ENCODE measurements around the gene PRR23E.

Gene PRR23E

DNA sequence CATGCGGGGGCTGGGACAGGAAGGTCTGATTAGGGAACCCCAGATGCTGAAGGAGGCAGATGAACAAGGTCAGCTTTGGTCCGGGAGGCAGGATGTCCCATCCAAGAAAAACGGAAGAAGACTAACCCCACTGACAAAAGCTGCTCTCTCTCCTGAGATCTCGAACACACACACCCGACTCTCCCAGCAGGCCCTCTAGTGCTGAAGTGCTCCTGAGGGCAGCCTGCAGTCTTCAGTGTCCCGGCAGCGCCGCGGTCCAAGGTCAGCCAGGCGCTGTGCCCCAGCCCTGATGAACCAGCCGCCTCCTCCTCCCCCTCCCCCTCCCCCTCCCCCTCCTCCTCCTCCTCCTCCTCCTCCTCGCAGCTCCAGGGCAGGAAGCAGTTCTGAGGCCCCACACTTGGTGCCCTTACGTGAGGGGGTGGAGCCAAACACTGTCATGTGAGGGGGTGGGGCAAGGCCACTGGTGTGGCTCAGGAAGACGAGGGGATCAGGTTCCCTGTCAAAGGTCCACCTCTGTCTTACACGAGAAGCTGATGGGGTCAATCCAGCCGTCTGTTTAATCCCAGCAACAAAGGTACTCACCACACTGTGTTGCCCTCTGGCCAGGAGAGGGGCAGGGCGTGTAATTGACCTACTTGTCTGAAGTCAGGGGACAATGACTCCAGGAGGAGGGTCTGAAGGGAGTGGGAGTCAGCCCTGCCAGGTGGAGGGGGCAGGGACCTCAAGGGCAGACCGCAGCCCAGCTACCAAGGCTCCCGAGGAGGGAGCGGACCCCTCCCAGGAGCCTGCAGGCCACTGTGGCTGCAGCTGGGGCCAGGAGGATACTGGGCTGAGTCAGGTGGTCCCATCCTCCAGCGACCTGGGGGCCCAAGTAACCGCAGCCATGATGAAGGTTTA lies 34.3 kb downstream of the PRR23E start:
- H3K27ac Mint-ChIP-seq: peak overlapping the region; percentile 71
- H3K27me3 Mint-ChIP-seq: peaks cover 1% of the 10 kb centered on the region
- H3K4me1 Mint-ChIP-seq (ENCODE audit: low read depth): peaks cover 56% of the 10 kb centered on the region
- peaks cover 19% of the 10 kb centered on the region for H3K9me3 Mint-ChIP-seq
- H3K36me3 Mint-ChIP-seq (ENCODE audit: low read depth): no peaks in the 10 kb centered on the region
- H3K4me3 Mint-ChIP-seq: peak overlapping the region; percentile 68
- intact Hi-C loops (cut with micrococcal nuclease): no loop called here

GRCh38 chr3:127228866-127229265 lies 35.9 kb downstream of the PRR23E start:
- H3K27me3 Mint-ChIP-seq: no peaks in the 10 kb centered on the region
- H3K4me1 Mint-ChIP-seq (ENCODE audit: low read depth): peaks cover 47% of the 10 kb centered on the region
- H3K4me3 Mint-ChIP-seq: no peak overlapping the region
- H3K27ac Mint-ChIP-seq: no peak overlapping the region
- intact Hi-C loops (cut with micrococcal nuclease): no loop called here
- H3K36me3 Mint-ChIP-seq (ENCODE audit: low read depth): no peaks in the 10 kb centered on the region
- peaks cover 19% of the 10 kb centered on the region for H3K9me3 Mint-ChIP-seq

- H3K4me1 Mint-ChIP-seq (ENCODE audit: low read depth): peaks cover 10% of the 10 kb centered on the region
- no peak overlapping the region for H3K27ac Mint-ChIP-seq
- intact Hi-C loops (cut with micrococcal nuclease): no loop called here
- H3K36me3 Mint-ChIP-seq (ENCODE audit: low read depth): no peaks in the 10 kb centered on the region
- peaks cover 10% of the 10 kb centered on the region for H3K9me3 Mint-ChIP-seq
- no peak overlapping the region for H3K4me3 Mint-ChIP-seq
- H3K27me3 Mint-ChIP-seq: no peaks in the 10 kb centered on the region
Measured at GRCh38 chr3:127233371-127233770, 40.4 kb downstream of the PRR23E start.

- Mint-ChIP-seq H3K27me3 (peaks cover 2% of the 10 kb centered on the region), H3K36me3 (ENCODE audit: low read depth) (no peaks in the 10 kb centered on the region), H3K4me3 (no peak overlapping the region), H3K4me1 (ENCODE audit: low read depth) (peaks cover 6% of the 10 kb centered on the region), H3K9me3 (peaks cover 10% of the 10 kb centered on the region), H3K27ac (no peak overlapping the region)
- intact Hi-C loops (cut with micrococcal nuclease): no loop called here
Measured at GRCh38 chr3:127234778-127235177, 41.8 kb downstream of the PRR23E start.

GRCh38 chr3:127235706-127236105 lies 42.8 kb downstream of the PRR23E start:
- no peak overlapping the region for H3K27ac Mint-ChIP-seq

DNA sequence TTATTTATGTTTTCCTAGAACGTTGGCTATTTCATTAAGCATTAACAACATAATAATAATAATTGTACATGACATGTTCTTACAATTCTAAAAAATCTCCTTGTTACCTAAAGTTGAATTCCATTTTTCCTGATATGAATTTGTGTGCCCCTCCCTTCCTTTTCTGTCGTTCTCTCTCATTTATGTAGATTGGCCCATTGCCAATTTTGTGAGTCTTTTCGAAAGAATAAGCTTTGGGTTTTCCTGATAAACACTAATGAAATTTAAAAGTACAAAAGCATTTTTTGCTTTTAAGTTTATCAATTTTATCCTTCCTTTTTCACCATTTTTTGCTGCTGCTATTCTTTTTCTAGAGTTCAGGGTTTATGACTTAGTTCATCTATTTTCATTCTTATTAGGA lies 44.9 kb downstream of the PRR23E start:
- intact Hi-C loops (cut with micrococcal nuclease): no loop called here
- no peak overlapping the region for H3K27ac Mint-ChIP-seq

More at GRCh38 chr3:127235706-127236105, 42.8 kb downstream of the PRR23E start:
- no peaks in the 10 kb centered on the region for H3K36me3 Mint-ChIP-seq (ENCODE audit: low read depth)
- peaks cover 8% of the 10 kb centered on the region for H3K9me3 Mint-ChIP-seq
- H3K27me3 Mint-ChIP-seq: peaks cover 2% of the 10 kb centered on the region
- intact Hi-C loops (cut with micrococcal nuclease): no loop called here
- H3K4me1 Mint-ChIP-seq (ENCODE audit: low read depth): no peaks in the 10 kb centered on the region
- H3K4me3 Mint-ChIP-seq: no peak overlapping the region

GRCh38 chr3:127238602-127239001 lies 45.7 kb downstream of the PRR23E start:
- no peaks in the 10 kb centered on the region for H3K36me3 Mint-ChIP-seq (ENCODE audit: low read depth)
- no peaks in the 10 kb centered on the region for H3K4me1 Mint-ChIP-seq (ENCODE audit: low read depth)
- H3K4me3 Mint-ChIP-seq: no peak overlapping the region
- H3K27me3 Mint-ChIP-seq: peaks cover 2% of the 10 kb centered on the region
- intact Hi-C loops (cut with micrococcal nuclease): no loop called here
- no peak overlapping the region for H3K27ac Mint-ChIP-seq
- peaks cover 20% of the 10 kb centered on the region for H3K9me3 Mint-ChIP-seq

More for the DNA sequence above, 44.9 kb downstream of the PRR23E start:
- H3K9me3 Mint-ChIP-seq: peaks cover 20% of the 10 kb centered on the region
- H3K4me1 Mint-ChIP-seq (ENCODE audit: low read depth): no peaks in the 10 kb centered on the region
- H3K27me3 Mint-ChIP-seq: peaks cover 2% of the 10 kb centered on the region
- no peak overlapping the region for H3K4me3 Mint-ChIP-seq
- no peaks in the 10 kb centered on the region for H3K36me3 Mint-ChIP-seq (ENCODE audit: low read depth)

DNA sequence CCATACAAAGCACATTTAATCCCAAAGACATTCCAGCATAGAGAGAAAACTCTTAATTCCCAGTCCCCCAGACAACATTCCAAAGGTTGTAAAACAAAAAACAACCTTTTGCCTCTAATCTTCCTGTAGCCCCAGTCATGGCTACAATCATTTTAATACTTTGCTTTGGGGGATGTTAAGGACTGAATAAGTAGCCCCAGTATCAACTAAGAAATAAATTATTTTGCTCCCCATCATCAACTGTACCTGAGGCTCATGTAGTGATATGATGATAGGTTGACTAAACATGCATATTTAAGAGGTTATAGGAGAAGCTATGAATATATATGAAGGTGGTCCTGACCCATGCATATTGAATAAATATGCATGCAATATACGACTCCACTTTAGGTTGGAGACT lies 54.4 kb downstream of the PRR23E start:
- Mint-ChIP-seq H3K4me3 (no peak overlapping the region), H3K27me3 (peaks cover 7% of the 10 kb centered on the region), H3K27ac (no peak overlapping the region), H3K9me3 (peaks cover 55% of the 10 kb centered on the region), H3K36me3 (ENCODE audit: low read depth) (no peaks in the 10 kb centered on the region), H3K4me1 (ENCODE audit: low read depth) (no peaks in the 10 kb centered on the region)
- intact Hi-C loops (cut with micrococcal nuclease): no loop called here
